SW480 (cell line): ENCODE results near the gene OR2A1.
"Not testable (repeated sequence)": the region's sequence is repeated elsewhere in the genome, so short reads cannot be mapped to it uniquely, and the experiment has no call there.

ENCODE experiments used
- DNase-seq: peaks from one replicate; pipeline ENCODE4 v3.0.0-alpha.2; 2016; ENCODE audit warnings: low spot score

OR2A1 gene, protein sequence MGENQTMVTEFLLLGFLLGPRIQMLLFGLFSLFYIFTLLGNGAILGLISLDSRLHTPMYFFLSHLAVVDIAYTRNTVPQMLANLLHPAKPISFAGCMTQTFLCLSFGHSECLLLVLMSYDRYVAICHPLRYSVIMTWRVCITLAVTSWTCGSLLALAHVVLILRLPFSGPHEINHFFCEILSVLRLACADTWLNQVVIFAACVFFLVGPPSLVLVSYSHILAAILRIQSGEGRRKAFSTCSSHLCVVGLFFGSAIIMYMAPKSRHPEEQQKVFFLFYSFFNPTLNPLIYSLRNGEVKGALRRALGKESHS

DNA sequence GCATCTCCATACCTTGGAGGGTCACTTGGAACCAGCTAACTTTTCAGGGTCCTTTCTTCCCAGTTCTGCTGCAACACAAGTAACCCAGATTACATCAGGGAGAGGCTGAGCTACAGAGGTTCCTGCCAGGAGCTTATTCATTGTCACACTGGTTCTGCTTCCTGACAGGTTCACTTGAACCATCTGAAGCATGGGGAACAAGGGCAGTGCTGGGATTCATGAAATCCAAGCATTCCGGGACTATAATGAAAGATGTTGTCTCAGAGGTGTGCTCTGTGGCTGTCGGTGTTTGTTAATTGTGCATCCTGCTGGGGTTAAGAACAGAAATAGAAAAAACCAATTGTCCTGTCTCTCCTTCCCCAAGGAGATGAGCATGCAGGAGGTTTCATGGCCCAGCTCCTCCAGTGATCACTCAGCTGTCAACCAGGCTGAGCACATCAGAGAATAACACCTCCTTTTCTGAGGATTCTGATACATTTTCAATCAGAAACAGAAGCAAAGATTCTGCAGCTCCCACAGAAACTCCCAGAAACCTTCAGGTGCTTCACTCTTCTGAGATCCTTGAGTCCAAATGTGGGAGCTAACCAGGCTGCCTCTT is at the start of gene OR2A1:
OR2A1 (plus strand) TSS at position 548 of the 598 bp plus-strand sequence. CDS start 5,706 bp downstream, outside the sequence.
- not testable (repeated sequence) for DNase-seq

DNA sequence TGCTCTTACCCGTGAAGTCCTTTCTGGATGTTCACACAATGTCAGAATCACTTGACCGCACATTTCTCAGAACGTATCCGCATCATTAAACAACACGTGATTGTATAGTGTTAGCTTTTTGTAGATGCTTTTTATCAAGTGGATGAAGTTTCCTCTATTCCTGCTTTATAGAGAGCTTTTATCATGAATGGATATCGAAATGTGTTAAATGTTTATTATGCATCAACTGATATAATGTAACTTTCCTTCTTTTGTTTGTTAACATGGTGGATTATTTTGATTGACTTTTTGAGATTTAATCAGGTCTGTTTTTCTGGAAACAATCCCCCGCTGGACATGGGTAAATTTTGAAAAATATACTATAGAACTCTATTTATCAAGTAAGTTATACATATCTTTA is 47.5 kb upstream of the OR2A1 start, which contains the start of gene OR2A7:
OR2A7 (minus strand) TSS at position 101 of the 400 bp plus-strand sequence. CDS start 5,164 bp downstream, outside the sequence.
- DNase-seq, result not testable (repeated sequence)

DNA sequence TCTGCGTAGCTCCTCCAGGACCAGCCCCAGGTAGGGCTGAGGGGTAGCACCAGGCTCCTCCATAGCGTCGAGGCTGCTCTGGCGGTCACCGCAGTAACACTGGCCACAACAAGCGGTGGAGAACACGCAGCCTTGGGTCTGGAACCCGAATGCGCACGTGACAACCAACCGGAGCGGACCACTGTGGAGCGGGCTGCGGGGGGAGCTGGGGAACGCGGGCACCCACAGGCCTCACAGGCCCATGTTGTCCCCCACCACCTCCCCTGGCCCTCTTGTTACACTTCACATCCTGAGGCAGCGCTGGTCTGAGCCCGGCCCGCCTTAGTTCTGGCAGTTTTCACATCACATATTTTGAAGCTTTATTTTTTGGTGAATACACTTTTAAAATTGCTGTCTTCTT is 43.0 kb upstream of the OR2A1 start, which contains the start of gene CTAGE8:
CTAGE8 (minus strand) TSS at position 101 of the 400 bp plus-strand sequence; CDS start at position 63, 38 bp downstream.
- not testable (repeated sequence) for DNase-seq

DNA sequence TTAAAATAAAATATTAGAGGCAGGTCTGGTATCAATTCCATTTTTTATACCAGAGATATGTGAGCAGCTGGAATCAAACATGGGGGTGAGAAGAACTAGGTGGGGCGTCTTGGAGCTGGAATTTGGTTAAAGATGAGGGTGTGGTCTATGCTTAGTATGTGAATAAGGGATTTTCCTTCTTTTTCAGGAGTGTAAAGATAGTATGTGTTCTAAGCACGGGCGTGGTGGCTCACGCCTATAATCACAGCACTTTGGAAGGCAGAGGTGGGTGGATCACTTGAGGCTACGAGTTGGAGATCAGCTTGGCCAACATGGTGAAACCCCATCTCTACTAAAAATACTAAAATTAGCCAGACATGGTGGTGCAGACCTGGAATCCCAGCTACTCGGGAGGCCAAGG is 36.9 kb upstream of the OR2A1 start:
- DNase-seq, result not testable (repeated sequence)

DNA sequence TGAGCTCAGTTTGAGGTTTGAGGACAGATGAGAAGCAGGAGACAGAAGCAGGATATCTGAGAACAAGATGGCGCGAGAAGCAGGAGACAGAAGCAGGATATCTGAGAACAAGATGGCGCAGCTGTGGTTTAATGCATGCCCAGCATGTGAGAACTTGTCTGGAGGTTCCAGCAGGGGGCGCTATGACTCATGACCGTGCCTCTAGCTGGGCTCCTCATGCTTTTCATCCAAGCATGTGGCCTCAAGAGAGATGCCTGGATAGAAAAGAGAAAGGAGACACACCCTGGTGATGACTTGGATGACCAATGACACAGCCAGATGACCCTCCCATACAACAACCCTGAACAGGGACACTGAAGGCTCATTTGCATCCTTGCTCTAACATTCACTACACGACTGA is 32.2 kb upstream of the OR2A1 start:
- DNase-seq, result not testable (repeated sequence)

DNA sequence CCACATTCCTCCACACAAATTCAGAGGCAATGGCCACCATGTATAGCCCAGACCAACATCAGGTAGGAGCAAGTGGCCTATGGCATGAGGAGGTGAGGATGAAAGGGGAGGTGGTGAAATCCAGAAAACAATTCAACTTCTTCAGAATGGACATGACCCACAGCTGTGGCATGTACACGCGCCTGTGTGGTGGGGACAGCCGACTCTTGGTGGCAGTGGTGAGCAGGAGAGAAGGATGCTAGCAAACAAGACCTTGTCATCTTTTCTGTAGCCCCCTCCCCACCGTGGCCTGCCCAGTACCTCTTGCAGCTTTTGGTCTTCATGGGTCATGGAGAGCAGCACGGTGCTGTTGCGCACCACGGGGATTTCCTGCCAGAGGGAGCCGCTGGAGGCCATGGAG is 30.2 kb upstream of the OR2A1 start:
- not testable (repeated sequence) for DNase-seq

DNA sequence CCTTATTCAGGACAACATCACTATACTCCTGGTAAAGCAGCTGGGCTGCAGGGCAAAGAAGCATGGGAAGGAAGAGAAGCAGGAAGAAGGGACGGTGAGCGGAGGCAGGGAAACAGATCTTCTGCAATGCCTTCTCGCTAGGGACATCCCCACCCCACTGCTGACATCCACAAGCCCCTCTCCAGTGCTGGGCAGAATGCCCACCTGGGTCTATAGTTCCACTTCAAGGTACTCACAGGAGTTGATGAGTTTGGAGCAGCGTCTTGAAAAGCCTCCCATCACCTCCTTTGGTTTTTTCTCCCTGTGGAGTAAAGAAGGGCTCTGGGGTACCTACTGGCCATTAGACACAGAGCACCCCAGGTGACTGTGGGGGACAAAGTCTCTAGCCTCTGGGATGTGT is 29.7 kb upstream of the OR2A1 start:
- DNase-seq, result not testable (repeated sequence)

DNA sequence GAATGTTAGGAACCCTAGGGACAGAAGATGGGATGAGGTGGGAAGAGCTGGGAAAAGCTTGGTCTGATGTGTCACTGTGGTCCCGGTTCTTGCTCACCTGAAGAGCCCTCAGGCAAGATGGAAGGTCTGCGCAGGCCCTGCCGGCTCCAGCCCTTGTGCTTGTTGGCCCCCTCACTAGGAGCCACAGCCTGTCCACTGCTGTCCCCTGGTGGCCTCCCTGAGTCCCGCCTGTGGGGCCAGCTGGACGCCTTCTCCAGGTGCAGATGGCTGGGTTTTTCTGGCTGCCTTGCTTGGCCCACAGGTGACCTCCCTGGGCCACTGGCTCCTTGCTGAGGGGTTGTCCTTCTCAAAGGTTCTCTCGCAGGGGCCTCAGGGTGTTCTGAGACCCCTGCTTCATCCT is 28.5 kb upstream of the OR2A1 start:
- not testable (repeated sequence) for DNase-seq

DNA sequence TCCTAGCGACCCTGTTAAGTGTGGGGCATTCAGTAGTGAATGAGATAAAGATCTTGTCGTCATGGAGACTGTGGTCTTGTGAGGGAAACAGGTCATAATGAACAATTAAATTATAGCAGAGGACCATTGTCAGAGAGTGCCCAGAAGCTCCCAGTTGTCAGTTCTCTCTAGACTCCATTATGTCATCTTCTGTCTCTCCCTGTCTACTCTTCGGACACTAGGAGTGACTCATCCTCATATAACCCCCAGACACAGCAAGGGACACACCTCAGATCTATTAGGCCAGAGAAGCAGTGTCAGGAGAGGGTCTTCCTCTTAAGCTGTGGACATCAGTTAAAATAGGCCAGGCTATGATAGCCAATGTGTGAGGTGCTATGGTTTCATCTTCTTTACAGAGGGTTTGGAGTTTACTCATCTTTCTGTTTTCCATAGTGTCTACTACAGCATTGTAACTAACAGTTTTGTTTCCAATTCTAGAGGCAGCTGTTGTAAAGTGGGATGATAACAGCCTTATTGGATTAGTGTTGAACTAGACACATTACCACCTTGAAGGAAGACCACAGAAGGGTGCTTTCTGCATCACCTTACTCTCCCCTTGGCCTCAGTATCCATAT is 24.9 kb upstream of the OR2A1 start:
- not testable (repeated sequence) for DNase-seq

DNA sequence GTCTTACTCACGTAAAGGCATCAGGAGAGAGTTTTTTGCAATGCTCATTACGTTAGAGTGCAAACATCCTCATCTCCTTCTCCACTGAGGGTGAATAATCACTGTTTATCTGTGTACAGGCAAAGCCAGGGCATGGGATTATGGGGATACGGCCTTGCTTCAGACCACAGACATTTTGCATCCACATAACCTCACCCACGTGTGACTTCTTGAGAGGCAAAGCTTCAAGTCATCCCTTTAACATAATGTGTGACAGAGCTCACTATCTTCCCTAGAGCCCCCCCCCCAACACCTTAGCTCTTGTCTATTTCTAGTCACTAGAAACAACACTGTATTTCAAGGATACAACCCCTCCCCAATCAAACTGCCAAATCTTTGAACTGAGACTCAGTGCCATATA is 20.6 kb upstream of the OR2A1 start:
- not testable (repeated sequence) for DNase-seq

DNA sequence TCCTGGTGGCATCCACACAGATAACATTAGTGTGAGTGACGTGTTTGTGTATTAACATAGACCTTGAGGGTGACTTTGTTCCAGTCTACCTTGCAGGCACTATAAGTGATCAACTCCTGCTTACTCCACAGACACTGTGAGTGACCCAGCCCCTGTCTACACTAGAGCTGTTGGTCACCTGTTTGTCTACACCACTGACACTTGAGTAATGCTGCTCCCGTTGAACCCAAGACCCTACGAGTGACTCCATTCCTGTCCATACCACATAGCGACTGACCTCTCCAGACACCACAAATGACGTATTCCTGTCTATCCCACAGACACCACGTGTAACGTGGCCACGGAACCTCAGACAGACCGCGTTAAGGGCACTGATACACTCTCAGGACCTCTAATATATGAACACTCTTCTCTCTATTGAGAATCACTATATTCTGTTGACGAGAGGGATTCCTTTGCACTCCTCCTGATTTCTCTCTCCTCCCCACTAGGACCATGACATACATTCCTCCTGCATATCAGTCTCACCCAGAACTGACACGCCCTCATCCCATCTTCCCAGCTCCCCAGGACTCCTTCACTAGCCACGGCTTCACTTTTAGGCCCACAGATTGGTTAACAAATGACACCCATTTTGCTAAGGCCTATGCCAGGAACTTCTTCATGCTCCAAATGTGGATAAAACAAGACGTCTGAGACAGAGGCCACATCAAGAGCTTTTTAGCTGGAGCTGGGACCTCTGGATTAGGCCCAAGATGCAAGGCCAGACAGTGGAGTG is 19.6 kb upstream of the OR2A1 start:
- not testable (repeated sequence) for DNase-seq

DNA sequence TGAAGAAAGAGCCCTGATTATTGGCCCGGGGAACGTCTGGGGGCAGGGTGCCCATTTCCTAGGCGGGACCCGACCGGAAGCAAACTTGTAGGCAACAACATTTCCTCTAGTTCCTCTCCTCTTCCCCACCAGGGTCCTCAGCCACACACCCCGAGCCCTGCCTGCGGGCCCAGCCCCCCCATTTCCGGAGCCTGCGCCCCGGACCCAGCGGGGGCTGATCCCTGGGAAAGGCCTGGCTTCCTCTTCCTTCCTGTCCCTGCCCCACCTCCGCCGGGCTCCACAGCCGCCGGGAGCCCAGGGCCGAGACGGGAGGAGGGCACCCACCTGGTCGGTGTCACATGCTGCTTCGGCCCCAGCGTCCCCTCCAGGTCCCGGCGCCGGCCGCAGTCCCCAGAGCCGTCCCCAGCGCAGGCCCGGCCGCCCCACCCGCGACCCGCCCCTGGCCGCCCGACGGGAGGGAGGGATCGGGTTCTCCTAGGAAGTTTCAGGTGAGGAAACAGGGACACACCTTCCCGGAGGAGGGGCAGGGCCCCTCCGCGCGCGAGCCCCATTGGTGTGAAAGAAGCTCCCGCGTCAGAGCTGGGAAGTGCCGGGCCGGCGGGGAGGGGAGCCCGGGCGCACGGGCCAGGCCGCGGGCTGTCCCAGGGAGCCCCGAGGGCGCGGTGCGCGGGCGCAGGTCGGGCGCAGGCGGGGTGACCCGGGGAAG is 18.3 kb upstream of the OR2A1 start:
- DNase-seq, result not testable (repeated sequence)

DNA sequence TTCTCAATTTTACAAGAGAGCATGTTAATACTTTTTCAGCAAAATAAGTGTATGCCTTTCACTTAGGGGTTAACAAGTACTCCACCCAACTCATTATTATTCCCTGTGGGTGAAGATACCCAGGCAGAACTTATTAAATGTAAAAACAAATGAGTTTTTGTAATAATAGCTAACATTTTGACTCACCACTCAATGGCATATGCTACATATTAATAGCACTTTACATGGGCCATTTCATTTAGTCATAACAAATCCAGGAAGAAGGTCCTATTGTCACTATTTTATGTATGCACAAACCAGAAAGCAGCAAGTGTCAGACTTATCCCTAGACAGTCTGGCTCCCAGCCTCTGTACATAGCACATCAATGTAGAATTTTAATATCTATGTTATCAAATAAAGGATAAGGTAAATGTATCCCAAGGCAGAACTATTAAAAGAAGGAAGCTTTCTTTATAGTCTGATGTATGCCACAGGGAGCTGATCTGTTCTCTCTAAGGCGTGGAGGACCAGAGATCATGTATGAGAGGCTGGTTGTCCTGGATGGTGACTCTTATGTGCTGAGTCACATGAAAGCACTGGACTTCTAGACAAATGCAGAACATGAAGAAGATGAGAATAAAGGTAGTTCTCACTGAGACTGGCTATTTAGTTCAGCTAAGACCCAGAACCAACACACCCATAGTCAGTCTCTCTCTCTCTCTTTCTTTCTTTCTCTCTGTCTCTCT is 9.5 kb upstream of the OR2A1 start:
- not testable (repeated sequence) for DNase-seq

DNA sequence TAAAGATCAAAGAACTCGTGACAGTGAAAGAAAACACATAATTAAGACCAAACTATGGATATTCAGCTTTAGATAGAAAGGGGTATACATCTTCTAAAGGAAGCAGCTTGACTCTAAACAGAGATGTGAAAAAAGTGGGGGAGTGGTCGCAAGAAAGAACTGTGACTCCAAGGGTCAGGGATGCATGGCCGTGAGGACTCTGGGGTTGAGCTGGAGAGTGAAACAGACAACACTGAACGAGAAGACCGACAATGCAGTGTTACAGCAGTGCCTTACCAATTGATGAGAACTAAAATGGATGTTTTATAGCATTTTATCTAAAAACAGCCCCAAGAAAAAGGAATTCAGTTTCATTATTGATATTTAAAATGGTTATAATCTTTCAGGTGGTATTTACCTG is 8.6 kb upstream of the OR2A1 start:
- DNase-seq, result not testable (repeated sequence)

DNA sequence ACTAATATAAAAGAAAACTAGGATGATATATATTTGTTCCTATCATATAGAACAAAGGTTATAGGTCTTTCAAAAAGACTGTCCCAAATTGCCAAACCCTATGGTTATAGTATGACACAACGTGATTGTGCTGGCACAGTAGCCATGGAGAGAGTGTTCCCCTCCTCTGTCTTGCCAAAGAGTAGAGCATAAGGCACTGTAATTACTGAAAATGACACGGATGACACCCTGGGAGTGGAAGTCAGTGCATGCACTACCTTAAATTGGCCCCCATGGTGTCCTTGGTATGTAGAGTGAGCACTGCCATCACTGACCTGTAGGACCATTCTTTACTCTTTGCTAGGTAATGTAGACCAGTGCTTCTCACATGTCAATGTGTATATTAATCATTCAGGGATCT is 7.1 kb upstream of the OR2A1 start:
- not testable (repeated sequence) for DNase-seq

DNA sequence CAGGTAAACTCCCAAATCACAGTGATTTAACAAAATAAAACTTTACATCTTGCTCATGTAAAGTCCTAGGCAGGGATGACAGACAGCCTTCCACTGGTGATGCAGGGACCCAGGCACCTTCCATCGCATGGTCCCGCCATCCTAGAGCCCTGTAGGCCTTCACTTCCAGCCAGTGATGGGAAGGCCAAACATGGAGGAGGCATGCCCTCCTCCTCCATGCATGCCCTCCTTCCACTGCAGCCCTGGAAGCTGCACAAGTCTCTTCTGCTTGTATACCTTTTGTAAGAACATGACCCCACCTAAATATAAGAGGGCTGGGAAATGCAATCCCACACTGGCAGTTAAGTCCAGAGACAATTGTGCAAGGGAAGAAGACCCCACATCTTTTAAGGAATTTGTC is 2.5 kb upstream of the OR2A1 start:
- DNase-seq, result not testable (repeated sequence)

DNA sequence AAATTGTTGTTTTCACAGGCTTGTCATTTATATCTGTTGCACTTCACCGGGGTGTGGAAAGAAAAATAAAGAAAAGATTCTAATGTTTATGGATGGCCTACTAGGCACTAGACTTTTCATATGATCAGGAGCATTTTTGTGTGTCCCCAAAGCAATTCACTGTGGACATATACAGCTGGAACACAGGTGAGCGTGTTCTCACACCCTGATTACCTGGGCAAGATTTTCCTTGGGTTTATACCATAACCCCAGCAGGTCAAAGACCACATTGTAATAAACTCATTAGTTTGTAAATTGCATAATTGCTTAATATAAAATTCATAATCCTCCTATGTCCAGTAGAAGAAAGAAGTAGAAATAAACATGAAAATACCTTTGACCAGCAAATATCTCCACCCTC is 1.0 kb upstream of the OR2A1 start:
- not testable (repeated sequence) for DNase-seq

DNA sequence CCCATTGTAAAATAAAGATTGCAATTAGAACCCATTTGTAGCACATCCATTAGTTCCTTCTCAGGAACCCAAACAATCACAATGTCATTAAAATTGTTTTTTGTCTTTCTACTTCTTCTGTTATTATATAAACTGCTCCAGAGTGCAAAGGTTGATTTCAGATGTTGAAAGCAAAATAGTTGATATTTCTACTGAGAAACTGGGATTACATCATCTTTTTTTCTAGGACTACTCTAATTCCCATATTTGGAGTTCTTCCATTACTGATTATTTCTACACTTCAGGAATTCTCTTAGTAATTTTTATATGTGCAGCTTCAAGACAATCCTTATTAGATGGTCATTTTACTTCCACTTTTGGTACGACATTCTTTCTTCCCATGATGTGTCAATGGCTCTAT is 5.3 kb downstream of the OR2A1 start:
- not testable (repeated sequence) for DNase-seq

DNA sequence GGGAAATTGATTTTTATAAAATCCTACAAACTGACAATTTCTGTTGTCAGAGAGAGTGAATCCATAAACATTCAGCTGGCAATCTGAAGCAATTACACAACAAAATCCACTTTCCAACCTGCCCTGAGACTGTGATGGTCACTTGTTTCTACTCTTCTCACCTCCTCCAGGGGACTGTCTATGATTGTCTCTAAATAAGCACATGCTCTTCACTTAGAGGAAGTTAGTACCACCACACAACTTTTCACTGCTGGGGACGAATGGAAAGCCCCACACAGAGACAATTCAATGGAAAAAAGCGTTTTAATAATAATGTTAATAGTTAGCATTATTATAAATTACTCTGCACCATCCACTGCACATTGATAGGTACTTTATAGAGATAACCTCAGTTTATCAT is 7.3 kb downstream of the OR2A1 start:
- not testable (repeated sequence) for DNase-seq

DNA sequence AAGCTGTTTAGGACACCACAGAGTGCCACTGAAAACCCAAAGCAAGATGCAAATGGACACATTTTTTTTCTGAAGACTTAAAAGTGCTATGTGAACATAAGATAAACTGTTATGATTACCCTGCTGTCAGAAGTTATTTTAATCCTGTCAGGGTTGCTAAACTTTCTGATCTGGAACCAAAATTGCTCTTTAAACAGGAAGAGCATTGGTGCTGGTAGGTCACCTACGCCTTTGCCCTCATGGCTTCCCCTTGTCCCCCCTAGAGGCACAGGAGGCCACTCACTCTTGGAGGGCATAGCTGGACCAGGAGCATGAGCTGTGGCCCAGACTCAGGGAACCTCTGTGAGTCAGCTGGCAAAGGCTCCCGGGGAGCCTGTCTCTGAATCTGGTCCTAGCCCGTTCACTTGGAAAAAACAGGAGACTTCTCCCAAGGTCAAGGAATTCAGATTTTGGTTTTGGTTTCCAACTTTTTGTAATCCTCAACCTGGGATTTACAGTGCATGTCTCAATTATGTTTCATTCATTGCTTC is 9.5 kb downstream of the OR2A1 start:
- DNase-seq, result not testable (repeated sequence)
